IMR-90 (cell line): ENCODE measurements around the gene MIPEP. TPM values are rescaled to one million over a fixed set of nuclear protein-coding genes. Genes with fewer than 3 reads are reported as not detected.

Experiments used
- ATAC-seq: fragments of 200-7000 bp; cut with Tn5 transposase; 2 replicates; pipeline ENCODE4 v1.9.1; 2020; ENCODE audit warnings: low read depth, mild to moderate bottlenecking, moderate library complexity
- BruUV-seq: library from RNA; stranded (reverse); fragments of 400-500 nt; replicated peaks from 2 replicates; lab custom pipeline; 2021; lab: Mats Ljungman, UMichigan
- CTCF ChIA-PET: fragments of 300-600 bp; formaldehyde crosslinking; extraction: SDS; loops from one replicate; lab custom pipeline; 2021; ENCODE audit warnings: antibody characterized with exemption; lab: Yijun Ruan, JAX
- POLR2A ChIA-PET: fragments of 300-600 bp; sonication (Branson Sonifier 250); formaldehyde crosslinking; loops from one replicate; lab custom pipeline; 2022; ENCODE audit warnings: antibody characterized with exemption; ENCODE audit not compliant: unreplicated experiment; lab: Charles Lee
- DNase-seq: peaks from one replicate; pipeline ENCODE4 v3.0.0; 2013
- H2AFZ ChIP-seq: replicated peaks from 2 replicates; pipeline ENCODE3; 2013; ENCODE audit warnings: low read length, mild to moderate bottlenecking; ENCODE audit not compliant: poor library complexity
- H2AK5ac ChIP-seq: 2 replicates; pipeline ENCODE4 v1.6.1; 2013; ENCODE audit warnings: low read depth, low read length, inconsistent platforms
- H2AK9ac ChIP-seq: replicated peaks from 2 replicates; pipeline ENCODE3; 2013; ENCODE audit warnings: mild to moderate bottlenecking, low read depth, low read length, moderate library complexity; ENCODE audit not compliant: poor library complexity
- H2BK120ac ChIP-seq: 2 replicates; pipeline ENCODE4 v1.6.1; 2013; ENCODE audit warnings: low read depth, low read length, inconsistent platforms
- H2BK15ac ChIP-seq: 3 replicates; pipeline ENCODE4 v1.6.1; 2013; ENCODE audit warnings: low read depth, low read length, inconsistent platforms
- H2BK20ac ChIP-seq: 2 replicates; pipeline ENCODE4 v1.6.1; 2013; ENCODE audit warnings: low read depth, mild to moderate bottlenecking, inconsistent platforms, low read length, moderate library complexity
- H2BK5ac ChIP-seq: 2 replicates; pipeline ENCODE4 v1.6.1; 2013; ENCODE audit warnings: mild to moderate bottlenecking, low read depth, low read length, inconsistent platforms; ENCODE audit not compliant: poor library complexity, severe bottlenecking
- H3K14ac ChIP-seq: replicated peaks from 2 replicates; pipeline ENCODE4 v1.6.1; 2013; ENCODE audit warnings: low read depth, low read length, inconsistent platforms
- H3K18ac ChIP-seq: 2 replicates; pipeline ENCODE4 v1.6.1; 2013; ENCODE audit warnings: low read depth, low read length, control low read depth
- H3K23ac ChIP-seq: 2 replicates; pipeline ENCODE4 v1.6.1; 2013; ENCODE audit warnings: low read depth, low read length, inconsistent platforms
- H3K27ac ChIP-seq: 2 replicates; pipeline ENCODE4 v1.5.1; 2013; ENCODE audit warnings: mild to moderate bottlenecking, control low read depth, low read length; ENCODE audit not compliant: insufficient read depth
- H3K27me3 ChIP-seq: 2 replicates; pipeline ENCODE4 v1.6.1; 2013; ENCODE audit warnings: low read length; ENCODE audit not compliant: control insufficient read depth, insufficient read depth
- H3K36me3 ChIP-seq: 2 replicates; pipeline ENCODE4 v1.6.1; 2013; ENCODE audit warnings: low read length, mixed read lengths; ENCODE audit not compliant: control insufficient read depth, insufficient read depth
- H3K4ac ChIP-seq: 2 replicates; pipeline ENCODE4 v1.6.1; 2013; ENCODE audit warnings: low read depth, low read length, inconsistent platforms
- H3K4me1 ChIP-seq: 2 replicates; pipeline ENCODE4 v1.6.1; 2013; ENCODE audit warnings: low read length, mixed read lengths; ENCODE audit not compliant: control insufficient read depth, insufficient read depth
- H3K4me2 ChIP-seq: 2 replicates; pipeline ENCODE4 v1.6.1; 2013; ENCODE audit warnings: low read depth, mild to moderate bottlenecking, control low read depth, low read length, moderate library complexity
- H3K4me3 ChIP-seq: 2 replicates; pipeline ENCODE4 v1.5.1; 2013; ENCODE audit warnings: low read depth, mild to moderate bottlenecking, control low read depth, low read length, moderate library complexity; ENCODE audit not compliant: insufficient read depth
- H3K56ac ChIP-seq: 2 replicates; pipeline ENCODE4 v1.6.1; 2013; ENCODE audit warnings: low read length, inconsistent platforms; ENCODE audit not compliant: insufficient read depth; ENCODE audit errors: extremely low read depth
- H3K79me1 ChIP-seq, 2 experiments: 2 replicates each; pipeline ENCODE4 v1.6.1; 2013; ENCODE audit warnings: low read length in 2 of 2, inconsistent platforms in 1 of 2, low read depth in 1 of 2
- H3K9ac ChIP-seq: 2 replicates; pipeline ENCODE4 v1.6.1; 2013; ENCODE audit warnings: low read depth, low read length, control low read depth
- H3K9me1 ChIP-seq: 2 replicates; pipeline ENCODE4 v1.6.1; 2013; ENCODE audit warnings: low read length, inconsistent platforms; ENCODE audit not compliant: insufficient read depth
- H3K9me3 ChIP-seq: 2 replicates; pipeline ENCODE4 v1.6.1; 2013; ENCODE audit warnings: low read length; ENCODE audit not compliant: control insufficient read depth, insufficient read depth
- H4K20me1 ChIP-seq: 2 replicates; pipeline ENCODE4 v1.6.1; 2013; ENCODE audit warnings: low read length, inconsistent platforms; ENCODE audit not compliant: insufficient read depth
- H4K5ac ChIP-seq: 2 replicates; pipeline ENCODE4 v1.6.1; 2013; ENCODE audit warnings: mild to moderate bottlenecking, low read depth, low read length, control low read depth
- H4K8ac ChIP-seq, 2 experiments: 2 replicates each; pipeline ENCODE4 v1.6.1; 2013; ENCODE audit warnings: low read depth in 2 of 2, low read length in 2 of 2, control low read depth in 1 of 2, inconsistent platforms in 1 of 2
- H4K91ac ChIP-seq: 2 replicates; pipeline ENCODE4 v1.6.1; 2013; ENCODE audit warnings: low read depth, low read length, inconsistent platforms; ENCODE audit not compliant: insufficient read depth
- BHLHE40 ChIP-seq: fragments of 150-350 bp; IDR thresholded peaks from 2 replicates; pipeline ENCODE4 v1.6.1; 2016; ENCODE audit warnings: mild to moderate bottlenecking, low read depth, low read length
- CEBPB ChIP-seq: IDR thresholded peaks from 2 replicates; pipeline ENCODE4 v1.6.1; 2012; ENCODE audit warnings: low read depth, low read length, improper control_type of control experiment
- MAFK ChIP-seq: IDR thresholded peaks from 2 replicates; pipeline ENCODE4 v1.6.1; 2012; ENCODE audit warnings: low read depth, low read length, improper control_type of control experiment
- WGBS, 2 experiments: methylation state at CpG; one replicate each; pipeline versions ENCODE4 v1.1.5 to v1.1.7; 2013; ENCODE audit warnings: missing lambda C conversion rate in 2 of 2; ENCODE audit not compliant: insufficient read length in 1 of 2; ENCODE audit errors: extremely low coverage in 2 of 2; 5-methylcytosine and 5-hydroxymethylcytosine counted together
- dilution Hi-C: fragments of 300-500 bp; cut with HindIII; formaldehyde crosslinking; loops from one replicate; pipeline ENCODE4 v1.14.3; 2018; ENCODE audit warnings: low sequenced_read_pairs; ENCODE audit not compliant: unreplicated experiment
- in situ Hi-C: fragments of 300-500 bp; cut with MboI; formaldehyde crosslinking; loops from 3 replicates; pipeline ENCODE4 v1.14.3; 2019; ENCODE audit warnings: low sequenced_read_pairs, inconsistent platforms, mixed read lengths
- intact Hi-C: fragments of 100-400 bp; cut with micrococcal nuclease; formaldehyde crosslinking; loops from 2 replicates; pipeline ENCODE4 v1.10.0; 2022
- polyA plus RNA-seq, 3 experiments: library from polyadenylated mRNA; depleted of rRNA; stranded (reverse); fragments of >200 nt; gene quantifications; 2 replicates each; pipeline ENCODE4 v1.2.3, GENCODE V29; 2012; ENCODE audit warnings: low replicate concordance in 1 of 3
- total RNA-seq: library from RNA; depleted of rRNA; stranded (reverse); fragments of >200 nt; gene quantifications from 2 replicates; pipeline ENCODE4 v1.2.3, GENCODE V29; 2012

Gene MIPEP
- total and polyA plus RNA-seq, 2 of the 4 experiments (the other 2 are of a cell fraction): 15.0 to 21.5 TPM

DNA sequence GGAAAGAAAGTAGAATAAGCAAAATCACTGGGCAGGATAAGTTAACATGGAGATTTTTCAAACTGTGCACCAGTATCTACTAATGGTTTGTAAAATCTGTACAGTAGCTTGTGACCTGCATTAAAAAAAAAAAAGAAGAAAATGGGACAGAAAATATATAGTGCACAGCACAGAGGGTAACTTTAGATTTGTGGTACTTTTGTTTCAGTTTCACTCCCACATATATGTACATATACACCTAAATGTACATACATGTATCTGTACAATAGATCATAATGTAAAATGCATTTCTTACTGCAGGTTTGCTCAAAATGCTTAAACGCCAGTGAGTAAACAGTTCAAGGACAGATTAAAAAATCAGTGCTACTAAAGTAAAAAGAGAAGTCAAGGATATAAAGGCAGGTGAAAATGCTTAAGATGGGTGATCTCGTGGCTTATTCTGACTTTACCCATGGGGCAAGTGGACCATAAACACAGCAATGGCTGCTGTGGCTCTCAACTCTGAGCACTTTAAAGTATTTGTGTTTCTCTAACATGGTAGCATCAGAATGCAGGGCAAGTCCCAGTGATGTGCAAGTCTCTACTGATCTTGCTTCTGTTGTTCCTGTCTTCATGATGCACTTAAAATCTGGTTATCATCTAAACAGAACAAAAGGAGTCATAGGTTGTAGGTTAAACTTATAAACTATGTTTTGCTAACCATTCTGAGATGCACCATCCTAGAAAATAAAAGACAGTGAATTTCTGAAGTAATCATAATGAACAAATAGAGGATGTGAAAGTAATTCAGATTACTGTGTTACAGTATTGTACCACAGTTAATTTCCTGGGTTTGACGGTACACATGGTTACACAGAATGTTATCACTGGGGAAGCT, 112.3 kb downstream of the MIPEP start (continued):
- no peak for TF ChIP-seq CEBPB
- TF ChIP-seq MAFK: no peak
- TF ChIP-seq BHLHE40: no peak

DNA sequence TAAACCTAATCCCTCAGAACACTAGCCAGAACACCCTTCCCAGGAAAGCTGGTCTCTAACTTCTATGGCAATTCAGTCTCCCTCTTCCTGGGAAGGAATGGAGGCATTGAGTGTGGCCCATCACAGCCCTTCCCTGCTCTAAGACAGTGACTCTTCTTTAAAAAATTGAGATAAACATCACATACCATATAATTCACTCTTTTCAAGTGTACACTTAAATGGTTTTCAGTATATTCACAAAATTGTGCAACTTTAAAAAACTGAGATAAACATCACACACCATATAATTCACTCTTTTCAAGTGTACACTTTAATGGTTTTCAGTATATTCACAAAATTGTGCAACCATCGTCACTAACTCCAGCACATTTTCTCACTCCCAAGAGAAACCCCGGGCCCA, 116.5 kb downstream of the MIPEP start:
- ChIA-PET POLR2A (no interaction called here), CTCF (no interaction called here)
- peak overlapping the region; percentile 92 for H2BK120ac ChIP-seq
- no peaks in the 10 kb centered on the region for H4K20me1 ChIP-seq
- H4K8ac ChIP-seq: peak overlapping the region in 1 of 2 experiments; percentile 94; a peak in 3 of 4 replicates
- H3K4me2 ChIP-seq: no peak overlapping the region
- dilution Hi-C loops: no loop called here
- H2AK9ac ChIP-seq: no peak overlapping the region
- no peak overlapping the region for H3K56ac ChIP-seq
- H3K4ac ChIP-seq: peak overlapping the region; percentile 85
- no peak overlapping the region for H2AFZ ChIP-seq
- ATAC-seq (peak; percentile 64), DNase-seq (no peak)
- H3K27ac ChIP-seq: peak overlapping the region; percentile 81; the same call in 1 of the 2 replicates
- peak overlapping the region; percentile 95; the same call in 2 of the 3 replicates for H2BK15ac ChIP-seq
- peaks cover 15% of the 10 kb centered on the region for H3K4me1 ChIP-seq
- no peak overlapping the region for H3K4me3 ChIP-seq
- in situ Hi-C loops: no loop called here
- H3K18ac ChIP-seq: peak overlapping the region; percentile 99
- TF ChIP-seq BHLHE40: no peak
- TF ChIP-seq CEBPB: peak; percentile 63; the same call in 1 of the 2 replicates
- H3K9me3 ChIP-seq: no peaks in the 10 kb centered on the region
- no CpG with 5 or more reads among the region's 2 CpGs for WGBS, 2 experiments
- H3K79me1 ChIP-seq: peaks cover 0 to 5% of the 10 kb centered on the region in 2 experiments; a peak in 1 of 4 replicates
- H3K23ac ChIP-seq: peak overlapping the region; percentile 84
- H3K14ac ChIP-seq: peak overlapping the region; percentile 91
- BruUV-seq: no TSS peak
- intact Hi-C loops: loop anchor here (10.0 kb wide), 1 partner anchor 198 kb away; the partner anchor contains the start of gene TNFRSF19
- no peak overlapping the region for H3K9ac ChIP-seq
- H4K5ac ChIP-seq: peak overlapping the region; percentile 97
- H2BK20ac ChIP-seq: peak overlapping the region; percentile 96
- H4K91ac ChIP-seq: peak overlapping the region; percentile 82; the same call in 1 of the 2 replicates
- H3K9me1 ChIP-seq: peaks cover 11% of the 10 kb centered on the region
- peak overlapping the region; percentile 95; the same call in 1 of the 2 replicates for H2AK5ac ChIP-seq
- peak overlapping the region; percentile 95 for H2BK5ac ChIP-seq
- no peaks in the 10 kb centered on the region for H3K36me3 ChIP-seq
- no peaks in the 10 kb centered on the region for H3K27me3 ChIP-seq
